Measurements from ENCODE around the gene EDIL3. TPM values are rescaled to one million over a fixed set of nuclear protein-coding genes. Genes with fewer than 3 reads are reported as not detected.

The EDIL3 gene
- total RNA-seq, 4 donors from 2014 or later, result 2.8 to 20.6 (median 10.2) TPM

GRCh38 chr5:84378961-84379360 lies 5.7 kb downstream of the EDIL3 start:
- TF ChIP-seq CTCF (IDR thresholded peaks at IDR 0.05) (no peak), POLR2A (IDR thresholded peaks at IDR 0.05) (no peak)
- Histone ChIP-seq H3K27ac (peak overlapping the region in 2 of 4 donors; percentile 19 to 20), H3K4me1 (peaks cover 0 to 36% (median 16%) of the 10 kb centered on the region in 3 donors), H3K9me3 (no peaks in the 10 kb centered on the region), H3K36me3 (no peaks in the 10 kb centered on the region), H3K27me3 (peaks cover 0 to 20% (median 0%) of the 10 kb centered on the region in 4 donors), H3K4me3 (no peak overlapping the region)
- WGBS, 2 donors, result 41 to 56% methylated on average over 2 of the region's 2 CpGs
- intact Hi-C loops (cut with DNase I), result no loop called here
- no peak for DNase-seq

GRCh38 chr5:84378420-84378819 lies 6.3 kb downstream of the EDIL3 start:
- Histone ChIP-seq H3K27me3 (peaks cover 0 to 15% (median 0%) of the 10 kb centered on the region in 4 donors), H3K9me3 (no peaks in the 10 kb centered on the region), H3K36me3 (no peaks in the 10 kb centered on the region), H3K4me1 (peaks cover 0 to 31% (median 13%) of the 10 kb centered on the region in 3 donors), H3K27ac (peak overlapping the region in 2 of 4 donors; percentile 19 to 20), H3K4me3 (no peak overlapping the region)
- intact Hi-C loops (cut with DNase I), result no loop called here
- 0 to 10% methylated on average over 1 of the region's 1 CpG for WGBS, 2 donors
- DNase-seq, result no peak
- TF ChIP-seq POLR2A (IDR thresholded peaks at IDR 0.05) (no peak), CTCF (IDR thresholded peaks at IDR 0.05) (no peak)

- DNase-seq, result no peak
- no peaks in the 10 kb centered on the region for H3K9me3 ChIP-seq
Observed at GRCh38 chr5:84376346-84376745, 8.3 kb downstream of the EDIL3 start.

GRCh38 chr5:84374568-84374967 lies 10.1 kb downstream of the EDIL3 start:
- no peaks in the 10 kb centered on the region for H3K36me3 ChIP-seq
- WGBS, 2 donors, result 75 to 87% methylated on average over 4 of the region's 4 CpGs
- no peaks in the 10 kb centered on the region for H3K9me3 ChIP-seq
- no peak for TF ChIP-seq CTCF (IDR thresholded peaks at IDR 0.05)
- TF ChIP-seq POLR2A (IDR thresholded peaks at IDR 0.05), result no peak
- no peaks in the 10 kb centered on the region for H3K27me3 ChIP-seq
- DNase-seq, result no peak
- H3K27ac ChIP-seq, result no peak overlapping the region
- peaks cover 0 to 6% (median 0%) of the 10 kb centered on the region in 3 donors for H3K4me1 ChIP-seq
- no peak overlapping the region for H3K4me3 ChIP-seq
- intact Hi-C loops (cut with DNase I), result no loop called here

More at GRCh38 chr5:84376346-84376745, 8.3 kb downstream of the EDIL3 start:
- Histone ChIP-seq H3K36me3 (no peaks in the 10 kb centered on the region), H3K4me3 (no peak overlapping the region), H3K4me1 (peaks cover 0 to 10% (median 0%) of the 10 kb centered on the region in 3 donors), H3K27me3 (no peaks in the 10 kb centered on the region), H3K27ac (no peak overlapping the region)
- TF ChIP-seq POLR2A (IDR thresholded peaks at IDR 0.05) (no peak), CTCF (IDR thresholded peaks at IDR 0.05) (no peak)
- intact Hi-C loops (cut with DNase I), result no loop called here
- WGBS, 2 donors, result 75 to 82% methylated on average over 1 of the region's 1 CpG

- no peaks in the 10 kb centered on the region for H3K9me3 ChIP-seq
- no peak for DNase-seq
- H3K27me3 ChIP-seq, result no peaks in the 10 kb centered on the region
- 79 to 81% methylated on average over 2 of the region's 2 CpGs for WGBS, 2 donors
- H3K27ac ChIP-seq, result no peak overlapping the region
- H3K4me1 ChIP-seq, result peaks cover 0 to 5% (median 0%) of the 10 kb centered on the region in 3 donors
- no peak overlapping the region for H3K4me3 ChIP-seq
- intact Hi-C loops (cut with DNase I), result no loop called here
- H3K36me3 ChIP-seq, result no peaks in the 10 kb centered on the region
- TF ChIP-seq CTCF (IDR thresholded peaks at IDR 0.05), result no peak
- no peak for TF ChIP-seq POLR2A (IDR thresholded peaks at IDR 0.05)
Observed at GRCh38 chr5:84373506-84373905, 11.2 kb downstream of the EDIL3 start.

Data from esophagus squamous epithelium (tissue), 5 donors.